ENCODE measurements around the gene STOX2.

GRCh38 chr4:183921335-183921734, 16.2 kb downstream of the STOX2 start:
- TF ChIP-seq POLR2A (IDR thresholded peaks at IDR 0.05) (no peak), CTCF (IDR thresholded peaks at IDR 0.05) (no peak), EP300 (IDR thresholded peaks at IDR 0.05) (no peak)
